Liver (tissue), 3 donors: Measurements from ENCODE around the gene CNR1.

ENCODE experiments used
- ATF3 ChIP-seq: IDR thresholded peaks from 2 replicates; pipeline ENCODE4 v1.6.1; 2016; ENCODE audit warnings: antibody characterized with exemption
- CTCF ChIP-seq: fragments of 150-350 bp; IDR thresholded peaks from 2 replicates; pipeline ENCODE4 v1.5.1; 2017; ENCODE audit warnings: improper control_type of control experiment, low read depth, low read length; ENCODE audit not compliant: missing input control
- donor health status: healthy.
- donor health status: healthy.

- no peak for TF ChIP-seq CTCF
- TF ChIP-seq ATF3 = no peak
Observed at GRCh38 chr6:88145298-88145963, 20.7 kb downstream of the CNR1 start.
